ENCODE results near the gene WDR6.

The WDR6 gene

GRCh38 chr3:48962939-48963338 lies 44.3 kb upstream of the WDR6 start:
- Histone ChIP-seq H3K4me1 (ENCODE audit: insufficient read depth, low read length) (no peaks in the 10 kb centered on the region), H4K20me1 (ENCODE audit: insufficient read depth, low read length) (peaks cover 9% of the 10 kb centered on the region; the same call in 1 of the 2 replicates), H3K27ac (ENCODE audit: low read length) (no peak overlapping the region), H3K4me2 (ENCODE audit: insufficient read depth, low read length) (no peak overlapping the region), H3K36me3 (ENCODE audit: insufficient read depth, low read length) (peaks cover 70% of the 10 kb centered on the region), H2AFZ (ENCODE audit: low read depth, low read length) (no peak overlapping the region), H3K9me3 (ENCODE audit: insufficient read depth, low read length, severe bottlenecking) (no peaks in the 10 kb centered on the region), H3K4me3 (ENCODE audit: low read depth in 1 of 2, low read length in 2 of 2) (no peak overlapping the region), H3K79me2 (ENCODE audit: insufficient read depth, low read length) (peaks cover 15% of the 10 kb centered on the region), H3K9ac (ENCODE audit: low read depth, low read length) (no peak overlapping the region), H3K27me3 (ENCODE audit: insufficient read depth, low read length, poor library complexity) (no peaks in the 10 kb centered on the region)
- ATAC-seq (ENCODE audit: insufficient read depth, low read depth) (no peak), DNase-seq (no peak)
- TF ChIP-seq CTCF (IDR thresholded peaks at IDR 0.05; ENCODE audit: borderline replicate concordance, extremely low read depth, low read length, poor library complexity, severe bottlenecking), result no peak
- TF ChIP-seq EZH2 (IDR thresholded peaks at IDR 0.05; ENCODE audit: borderline replicate concordance, low read depth, low read length, severe bottlenecking), result no peak

- H3K4me1 ChIP-seq (ENCODE audit: insufficient read depth, low read length), result no peaks in the 10 kb centered on the region
- no peak overlapping the region for H2AFZ ChIP-seq (ENCODE audit: low read depth, low read length)
- H3K4me3 ChIP-seq (ENCODE audit: low read depth in 1 of 2, low read length in 2 of 2), result no peak overlapping the region
- H3K27me3 ChIP-seq (ENCODE audit: insufficient read depth, low read length, poor library complexity), result no peaks in the 10 kb centered on the region
- ATAC-seq (ENCODE audit: insufficient read depth, low read depth), result no peak
- peaks cover 12% of the 10 kb centered on the region; the same call in 1 of the 2 replicates for H3K79me2 ChIP-seq (ENCODE audit: insufficient read depth, low read length)
- H3K9ac ChIP-seq (ENCODE audit: low read depth, low read length), result no peak overlapping the region
- H3K36me3 ChIP-seq (ENCODE audit: insufficient read depth, low read length), result peaks cover 71% of the 10 kb centered on the region
- no peak overlapping the region for H3K4me2 ChIP-seq (ENCODE audit: insufficient read depth, low read length)
- peaks cover 7% of the 10 kb centered on the region; the same call in 1 of the 2 replicates for H4K20me1 ChIP-seq (ENCODE audit: insufficient read depth, low read length)
- H3K9me3 ChIP-seq (ENCODE audit: insufficient read depth, low read length, severe bottlenecking), result no peaks in the 10 kb centered on the region
- no peak overlapping the region for H3K27ac ChIP-seq (ENCODE audit: low read length)
- TF ChIP-seq CTCF (IDR thresholded peaks at IDR 0.05; ENCODE audit: borderline replicate concordance, extremely low read depth, low read length, poor library complexity, severe bottlenecking), result no peak
- TF ChIP-seq EZH2 (IDR thresholded peaks at IDR 0.05; ENCODE audit: borderline replicate concordance, low read depth, low read length, severe bottlenecking), result no peak
- DNase-seq, result no peak
These were observed 43.6 kb upstream of the WDR6 start for GRCh38 chr3:48963591-48963990.

GRCh38 chr3:48966367-48966766 lies 40.8 kb upstream of the WDR6 start:
- H3K4me2 ChIP-seq (ENCODE audit: insufficient read depth, low read length), result no peak overlapping the region
- 0 out of 2 replicates have a peak, but pooled peaks cover 4% of the 10 kb centered on the region for H3K79me2 ChIP-seq (ENCODE audit: insufficient read depth, low read length)
- H3K36me3 ChIP-seq (ENCODE audit: insufficient read depth, low read length), result peaks cover 87% of the 10 kb centered on the region
- TF ChIP-seq CTCF (IDR thresholded peaks at IDR 0.05; ENCODE audit: borderline replicate concordance, extremely low read depth, low read length, poor library complexity, severe bottlenecking) (no peak), EZH2 (IDR thresholded peaks at IDR 0.05; ENCODE audit: borderline replicate concordance, low read depth, low read length, severe bottlenecking) (no peak)
- H3K27ac ChIP-seq (ENCODE audit: low read length), result no peak overlapping the region
- DNase-seq (no peak), ATAC-seq (ENCODE audit: insufficient read depth, low read depth) (no peak)
- H3K4me3 ChIP-seq (ENCODE audit: low read depth in 1 of 2, low read length in 2 of 2), result no peak overlapping the region
- peaks cover 4% of the 10 kb centered on the region; the same call in 1 of the 2 replicates for H4K20me1 ChIP-seq (ENCODE audit: insufficient read depth, low read length)
- no peaks in the 10 kb centered on the region for H3K9me3 ChIP-seq (ENCODE audit: insufficient read depth, low read length, severe bottlenecking)
- no peaks in the 10 kb centered on the region for H3K4me1 ChIP-seq (ENCODE audit: insufficient read depth, low read length)
- no peak overlapping the region for H2AFZ ChIP-seq (ENCODE audit: low read depth, low read length)
- no peak overlapping the region for H3K9ac ChIP-seq (ENCODE audit: low read depth, low read length)
- H3K27me3 ChIP-seq (ENCODE audit: insufficient read depth, low read length, poor library complexity), result no peaks in the 10 kb centered on the region
